Measurements from ENCODE around the gene GIMAP7. TPM values are rescaled to one million over a fixed set of nuclear protein-coding genes. Genes with fewer than 3 reads are reported as not detected.
"Not testable (repeated sequence)": the region's sequence is repeated elsewhere in the genome, so short reads cannot be mapped to it uniquely, and the experiment has no call there.

The GIMAP7 gene
- polyA plus RNA-seq (ENCODE audit: insufficient read depth in 1 of 5, insufficient read length in 5 of 5, low replicate concordance in 1 of 5) = 10 to 100 TPM; 30.0 to 50.8 (median 38.9) TPM
- long read RNA-seq, donor 1, transcript GIMAP7-201 (2 exons, 1,256 nt) = major isoform, 23 of 23 reads
- long read RNA-seq, donor 1, partial matches to known transcripts = 0 of 23 reads
- long read RNA-seq, donor 1, other reads (novel, unspliced or antisense) = 0 of 23 reads
- long read RNA-seq, donor 2, transcript GIMAP7-201 (2 exons, 1,256 nt) = major isoform, 23 of 23 reads
- long read RNA-seq, donor 2, partial matches to known transcripts = 0 of 23 reads
- long read RNA-seq, donor 2, other reads (novel, unspliced or antisense) = 0 of 23 reads
- long read RNA-seq, donor 3, transcript GIMAP7-201 (2 exons, 1,256 nt) = major isoform, 29 of 29 reads
- long read RNA-seq, donor 3, partial matches to known transcripts = 0 of 29 reads
- long read RNA-seq, donor 3, other reads (novel, unspliced or antisense) = 0 of 29 reads
- long read RNA-seq, donor 4, transcript GIMAP7-201 (2 exons, 1,256 nt) = major isoform, 17 of 17 reads
- long read RNA-seq, donor 4, partial matches to known transcripts = 0 of 17 reads
- long read RNA-seq, donor 4, other reads (novel, unspliced or antisense) = 0 of 17 reads
- long read RNA-seq, donor 5, transcript GIMAP7-201 (2 exons, 1,256 nt) = major isoform, 49 of 49 reads
- long read RNA-seq, donor 5, partial matches to known transcripts = 0 of 49 reads
- long read RNA-seq, donor 5, other reads (novel, unspliced or antisense) = 0 of 49 reads
- long read RNA-seq, donor 6, transcript GIMAP7-201 (2 exons, 1,256 nt) = major isoform, 38 of 38 reads
- long read RNA-seq, donor 6, partial matches to known transcripts = 0 of 38 reads
- long read RNA-seq, donor 6, other reads (novel, unspliced or antisense) = 0 of 38 reads
- long read RNA-seq, donor 7, transcript GIMAP7-201 (2 exons, 1,256 nt) = major isoform, 8 of 8 reads
- long read RNA-seq, donor 7, partial matches to known transcripts = 0 of 8 reads
- long read RNA-seq, donor 7, other reads (novel, unspliced or antisense) = 0 of 8 reads
- long read RNA-seq, donor 8, transcript GIMAP7-201 (2 exons, 1,256 nt) = major isoform, 10 of 19 reads
- long read RNA-seq, donor 8, partial matches to known transcripts = 9 of 19 reads
- long read RNA-seq, donor 8, other reads (novel, unspliced or antisense) = 0 of 19 reads

DNA sequence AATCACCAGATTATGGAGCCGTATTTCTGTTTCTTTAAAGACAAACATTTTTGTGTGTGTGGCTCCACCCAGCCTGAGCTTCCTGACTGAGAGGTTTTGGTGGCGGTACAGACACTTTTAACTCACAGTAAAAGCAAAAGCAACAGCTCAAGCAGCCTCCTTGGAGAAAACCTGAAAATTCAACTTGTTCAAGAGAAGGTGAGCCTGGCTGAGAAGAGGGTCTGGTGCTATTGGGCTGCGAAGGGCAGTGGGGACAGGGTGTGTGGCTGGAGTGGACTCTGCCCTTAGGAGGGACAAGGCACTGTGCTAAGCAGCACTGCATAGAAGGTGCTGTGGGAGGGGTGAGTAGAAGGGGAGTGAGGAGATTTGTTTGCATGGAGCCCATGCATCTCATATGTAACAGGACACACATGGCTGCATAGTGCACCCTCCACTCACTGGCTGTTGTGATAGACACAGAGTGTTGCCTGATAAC, at the start of gene GIMAP7:
TSS of gene GIMAP7 (plus strand) at position 125 of the 475 bp plus-strand sequence. CDS start 5,103 bp downstream, outside the sequence.
- no peak for DNase-seq

DNA sequence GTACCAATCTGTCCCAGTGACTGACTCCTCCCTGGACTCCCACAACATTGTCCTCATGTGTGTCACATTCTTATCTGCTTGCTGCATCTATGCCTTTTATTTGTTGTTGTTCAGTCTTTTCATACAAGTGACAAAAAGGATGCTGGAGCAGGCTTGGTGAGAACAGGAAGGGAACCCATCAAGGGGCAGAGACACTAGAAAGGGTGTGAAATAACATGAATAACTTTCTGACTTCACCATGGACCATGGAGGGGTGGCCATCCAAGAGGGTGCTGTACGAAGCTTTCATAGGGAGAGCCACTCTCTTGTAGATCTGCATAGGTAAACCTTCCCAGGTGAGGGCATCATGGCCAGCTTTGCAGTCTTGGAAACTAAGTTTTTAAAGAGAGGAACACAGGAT, 49.7 kb upstream of the GIMAP7 start:
- no peak for DNase-seq

DNA sequence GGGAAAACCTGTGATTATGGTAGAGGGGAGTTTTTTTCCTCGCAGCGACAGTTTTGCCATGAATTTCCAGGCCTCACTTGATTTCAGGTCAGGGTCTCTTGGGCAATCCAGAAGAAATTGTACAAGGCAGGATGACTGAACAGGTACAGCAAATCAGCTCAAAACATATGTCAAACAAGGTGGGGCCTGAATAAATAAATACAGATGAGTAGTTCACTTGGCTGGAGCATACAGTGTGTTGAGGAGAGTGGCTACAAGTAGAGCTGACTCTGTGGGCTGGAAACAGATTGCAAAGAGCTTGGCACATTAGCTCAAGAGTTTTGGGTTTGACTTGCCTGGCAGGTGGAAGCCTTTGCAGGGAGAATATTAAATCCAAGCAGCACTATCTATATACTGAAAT, 49.3 kb upstream of the GIMAP7 start:
- DNase-seq = no peak

DNA sequence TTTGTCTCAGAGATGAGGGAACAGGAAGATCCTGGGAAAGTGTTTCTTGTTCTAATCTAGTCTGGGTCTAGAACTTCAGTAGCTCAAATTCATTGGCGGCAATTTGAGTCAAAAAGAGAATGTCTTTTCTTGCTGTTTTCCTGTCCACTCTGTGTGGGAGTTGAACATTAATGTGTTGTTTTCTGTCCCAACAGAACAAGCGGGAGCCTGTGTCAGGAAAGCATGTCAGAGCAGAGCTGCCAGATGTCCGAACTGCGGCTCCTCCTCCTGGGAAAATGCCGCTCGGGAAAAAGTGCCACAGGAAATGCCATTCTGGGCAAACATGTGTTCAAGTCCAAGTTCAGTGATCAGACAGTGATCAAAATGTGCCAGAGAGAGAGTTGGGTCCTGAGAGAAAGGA, 48.2 kb upstream of the GIMAP7 start:
- DNase-seq = no peak

DNA sequence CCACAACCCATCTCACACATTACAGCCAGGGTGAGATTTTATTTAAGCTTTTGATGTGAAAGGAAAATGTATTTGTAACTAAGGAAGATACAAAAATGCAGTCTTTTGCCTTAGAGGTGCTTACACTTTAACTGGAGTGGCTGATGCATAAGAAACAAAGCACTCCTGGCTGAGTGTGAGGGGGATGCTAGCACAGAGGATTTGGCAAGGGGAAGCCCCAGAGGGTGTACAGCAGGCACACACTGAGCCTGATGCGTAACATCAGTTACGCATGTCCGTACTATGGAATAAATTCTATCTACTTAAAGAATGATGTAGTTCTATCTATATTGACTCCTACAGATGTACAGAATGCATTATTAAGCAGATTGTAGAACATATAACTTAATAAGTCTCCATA, 46.4 kb upstream of the GIMAP7 start:
- DNase-seq = no peak

DNA sequence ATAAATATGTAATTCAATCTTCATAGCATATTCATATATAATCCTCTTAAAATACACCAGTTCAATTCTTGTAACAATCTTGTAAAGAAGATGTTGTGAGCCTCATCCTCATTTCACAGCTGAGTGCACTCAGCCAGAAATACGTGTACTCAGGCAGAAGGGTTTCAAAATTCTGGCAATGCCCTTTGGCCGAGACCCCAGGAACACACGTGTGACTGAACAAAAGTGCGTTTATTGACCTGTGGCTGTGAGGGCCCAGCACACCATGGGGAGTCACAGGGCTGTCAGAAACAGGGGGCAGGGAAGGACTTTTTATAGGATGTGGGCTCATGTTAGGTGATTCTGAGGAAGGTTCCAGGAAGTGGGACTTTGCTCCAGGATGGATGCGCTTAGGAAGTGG, 42.8 kb upstream of the GIMAP7 start:
- DNase-seq = no peak

DNA sequence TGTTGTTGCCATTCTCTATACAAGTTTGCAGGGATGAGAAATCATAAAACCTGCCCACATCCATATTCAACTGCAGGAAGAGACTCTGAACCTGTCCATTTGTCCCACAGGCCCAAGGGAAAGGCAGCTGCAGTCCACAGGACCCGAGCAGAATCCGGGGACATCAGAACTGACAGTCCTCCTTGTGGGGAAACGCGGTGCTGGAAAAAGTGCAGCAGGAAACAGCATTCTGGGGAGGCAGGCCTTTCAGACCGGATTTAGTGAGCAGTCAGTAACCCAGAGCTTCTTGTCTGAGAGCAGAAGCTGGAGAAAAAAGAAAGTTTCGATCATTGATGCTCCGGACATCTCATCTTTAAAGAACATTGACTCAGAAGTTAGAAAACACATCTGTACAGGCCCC, 40.8 kb upstream of the GIMAP7 start:
- no peak for DNase-seq

DNA sequence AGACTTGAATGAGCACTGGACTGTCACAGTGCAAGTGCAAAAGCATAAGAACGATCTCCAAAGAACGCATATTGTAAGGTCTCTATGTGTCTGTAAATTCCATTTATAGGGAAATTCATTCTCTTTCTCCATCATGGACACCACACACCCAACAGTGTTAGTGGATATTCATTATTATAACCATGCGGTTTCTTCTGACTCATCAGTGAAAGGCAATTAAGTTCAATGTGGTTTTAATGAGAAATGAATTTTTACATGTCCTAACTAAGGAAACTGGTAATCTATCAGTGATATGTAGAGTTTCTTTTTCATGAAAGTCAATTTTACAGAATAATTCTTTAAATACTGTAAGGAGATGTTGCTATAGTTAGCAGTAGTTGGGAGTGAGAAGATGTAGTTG, 38.4 kb upstream of the GIMAP7 start:
- DNase-seq = no peak

DNA sequence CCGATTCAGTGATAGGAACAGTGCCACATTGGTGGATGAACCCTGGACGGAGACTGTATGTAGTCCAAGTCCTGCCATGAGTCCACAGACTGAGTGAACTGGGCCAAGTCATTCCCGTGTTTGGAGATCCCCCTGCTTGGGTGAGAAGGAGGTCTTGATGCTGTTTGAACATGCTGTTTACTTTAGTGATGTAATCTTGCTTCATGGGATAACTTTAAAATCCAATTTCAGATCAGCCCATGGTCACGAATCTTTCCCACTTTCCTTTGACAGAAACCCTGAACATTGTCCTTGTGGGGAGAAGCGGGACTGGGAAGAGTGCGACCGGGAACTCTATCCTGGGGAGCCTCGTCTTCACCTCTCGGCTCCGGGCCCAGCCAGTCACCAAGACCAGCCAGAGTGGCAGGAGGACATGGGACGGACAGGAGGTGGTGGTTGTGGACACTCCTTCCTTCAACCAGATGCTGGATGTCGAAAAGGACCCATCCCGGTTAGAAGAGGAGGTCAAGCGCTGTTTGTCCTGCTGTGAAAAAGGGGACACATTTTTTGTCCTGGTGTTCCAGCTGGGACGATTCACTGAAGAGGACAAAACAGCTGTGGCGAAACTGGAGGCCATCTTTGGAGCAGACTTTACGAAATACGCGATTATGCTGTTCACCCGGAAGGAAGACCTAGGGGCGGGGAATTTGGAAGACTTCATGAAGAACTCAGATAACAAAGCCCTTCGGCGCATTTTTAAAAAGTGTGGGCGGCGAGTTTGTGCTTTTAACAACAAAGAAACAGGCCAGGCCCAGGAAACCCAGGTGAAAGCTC, 37.6 kb upstream of the GIMAP7 start:
- no peak for DNase-seq

DNA sequence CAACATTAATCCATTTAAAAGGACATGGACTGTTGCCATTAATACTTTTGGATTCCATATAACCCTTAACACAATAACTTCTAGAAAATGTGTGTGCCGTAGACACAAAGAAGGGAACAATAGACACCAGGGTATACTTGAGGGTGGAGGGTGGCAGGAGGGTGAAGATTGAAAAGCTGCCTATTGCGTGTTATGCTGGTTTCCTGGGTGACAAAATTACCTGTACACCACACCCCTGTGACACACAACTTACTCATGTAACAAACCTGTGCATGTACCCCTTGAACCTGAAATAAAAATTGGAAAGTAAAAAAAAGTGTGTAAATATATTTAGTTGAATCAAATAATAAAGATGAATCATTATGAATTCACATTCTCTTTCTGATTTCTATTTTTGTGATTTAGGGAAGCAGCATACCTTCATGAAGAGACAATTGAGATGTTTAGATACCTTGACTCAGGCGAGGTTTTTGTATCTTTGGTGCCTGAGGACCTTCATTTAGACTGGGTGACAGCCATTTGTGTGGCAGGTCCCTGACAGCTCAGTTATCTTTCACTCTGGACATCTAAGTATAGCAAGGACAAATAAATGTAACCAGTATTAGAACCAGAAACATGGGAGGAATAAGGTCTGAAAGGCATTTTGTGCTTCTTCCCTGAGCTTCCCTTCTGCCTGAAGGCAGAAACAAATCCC, 35.5 kb upstream of the GIMAP7 start:
- no peak for DNase-seq

DNA sequence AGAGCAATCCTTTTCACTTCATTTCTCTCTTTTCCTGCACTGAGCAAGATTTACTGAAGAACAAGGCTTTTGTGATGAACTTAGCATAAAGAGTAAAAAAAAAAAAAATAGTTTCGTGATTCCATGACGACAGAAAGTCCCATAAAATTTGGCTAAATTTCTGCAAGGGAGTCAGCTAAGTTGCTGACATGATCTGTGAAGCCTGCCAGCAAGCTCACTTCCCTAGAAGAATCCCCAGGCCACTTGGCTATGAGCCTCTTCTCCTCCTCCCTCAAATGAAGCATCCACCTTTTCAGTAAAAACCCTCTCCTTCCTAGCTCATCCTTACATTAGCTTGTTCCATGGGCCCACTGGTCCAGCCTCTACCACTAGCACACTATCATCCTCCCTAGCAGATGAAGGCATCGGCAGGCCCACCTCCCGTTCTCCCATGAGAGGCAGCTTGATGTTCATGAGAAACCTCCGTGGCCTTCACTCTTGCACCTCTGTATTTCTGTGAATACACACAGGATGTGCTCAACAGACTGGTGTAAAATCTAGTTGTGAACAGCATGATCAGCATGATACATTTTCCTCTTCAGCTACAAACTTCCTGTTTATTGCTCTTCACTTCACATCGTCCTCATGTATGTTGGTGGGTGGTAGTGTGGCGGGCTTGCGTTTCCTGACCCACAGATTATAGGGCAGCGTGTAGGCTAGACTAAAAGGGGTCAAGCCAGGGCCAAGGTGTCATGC, 33.3 kb upstream of the GIMAP7 start:
- DNase-seq = no peak

DNA sequence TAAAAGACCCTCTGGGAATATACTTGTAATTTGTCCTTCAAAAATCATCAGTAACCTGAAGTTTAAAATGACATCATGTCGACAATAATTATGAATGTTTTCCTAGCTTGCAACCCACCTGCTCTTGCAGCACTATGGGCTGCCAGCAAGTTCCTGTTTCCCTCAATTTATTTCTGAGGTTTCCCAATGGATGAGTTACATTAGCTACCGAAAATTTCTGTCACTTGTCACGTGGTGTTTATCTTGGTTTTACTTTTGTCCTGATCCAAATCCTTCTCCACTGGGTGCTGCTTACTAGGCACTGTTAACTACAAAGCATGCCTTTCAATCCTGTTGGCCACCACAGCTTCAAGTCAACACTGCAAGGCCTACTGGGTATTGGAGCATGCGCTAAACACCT, 32.8 kb upstream of the GIMAP7 start:
- DNase-seq = no peak

DNA sequence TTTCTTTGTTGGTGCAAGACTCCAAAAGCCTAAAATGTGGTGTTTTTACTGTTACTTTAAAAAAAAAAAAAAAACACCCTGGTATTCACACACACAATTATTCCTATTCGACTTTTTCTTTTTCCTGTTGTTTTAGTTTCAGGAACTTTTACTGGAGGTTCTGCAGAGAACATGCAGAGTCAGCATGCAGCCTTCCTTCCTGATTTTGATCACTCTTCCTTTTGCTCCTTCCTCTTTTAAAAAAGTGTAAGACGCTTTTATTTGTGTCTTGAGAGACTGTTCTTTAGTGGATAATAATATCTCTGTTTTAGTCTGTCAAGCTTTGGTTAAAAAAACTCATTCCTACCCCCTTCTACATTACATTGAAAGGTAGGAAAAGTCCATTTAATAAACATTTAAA, 31.2 kb upstream of the GIMAP7 start:
- DNase-seq = not testable (repeated sequence)

DNA sequence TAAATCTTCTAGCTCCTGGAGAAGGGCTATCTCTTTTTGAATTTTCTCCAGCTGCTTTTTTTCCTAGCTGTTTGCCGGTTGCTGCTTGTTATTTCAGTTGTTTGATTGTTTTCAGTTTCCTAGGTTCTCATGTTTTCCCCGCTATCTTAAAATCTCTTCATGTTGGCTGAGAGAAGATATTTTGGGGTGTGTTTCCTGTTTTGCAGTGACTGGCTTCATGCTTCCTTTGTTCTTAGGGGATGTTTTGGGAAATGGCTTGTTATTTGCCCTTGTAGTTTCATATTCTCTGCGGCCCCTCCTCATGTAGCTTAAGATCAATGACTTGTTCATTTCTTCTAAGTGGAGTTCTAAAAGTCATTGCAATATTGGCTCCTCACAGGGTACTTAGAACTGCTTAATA, 30.6 kb upstream of the GIMAP7 start:
- DNase-seq = not testable (repeated sequence)

DNA sequence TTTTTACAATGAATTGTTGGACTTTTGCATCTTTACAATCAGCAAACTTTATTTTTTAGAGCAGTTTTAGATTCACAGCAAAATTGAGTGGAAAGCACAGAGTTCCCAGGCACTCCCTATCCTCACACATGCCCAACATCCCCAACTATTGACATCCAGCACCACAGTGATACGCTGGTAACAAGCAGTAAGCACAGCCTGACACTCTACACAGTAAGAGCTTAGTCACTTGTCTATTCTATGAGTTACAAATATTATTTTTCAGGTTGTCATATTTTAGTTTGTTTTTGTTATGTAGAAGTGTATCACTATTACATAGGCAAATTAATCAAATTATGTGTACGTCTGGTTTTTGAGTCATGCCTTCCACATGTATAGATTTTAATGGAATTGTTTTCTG, 27.0 kb upstream of the GIMAP7 start:
- no peak for DNase-seq

DNA sequence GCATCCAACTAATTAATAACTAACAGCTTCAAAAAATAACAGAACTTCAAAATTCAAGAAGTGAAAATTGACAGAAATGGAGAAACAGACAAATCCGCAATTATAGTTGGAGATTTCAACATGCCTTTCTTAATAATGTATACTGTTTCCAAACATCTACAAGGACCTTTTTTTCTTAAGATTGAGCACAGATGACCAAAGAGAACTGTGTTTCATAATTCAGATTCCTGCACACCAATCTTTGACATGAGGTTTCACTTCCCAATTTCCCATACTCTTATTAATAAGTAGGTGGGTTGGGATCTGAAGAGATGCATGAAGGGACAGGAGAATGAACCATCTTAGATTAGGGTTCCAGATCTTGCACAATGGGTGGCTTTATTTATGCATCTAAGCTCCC, 24.9 kb upstream of the GIMAP7 start:
- no peak for DNase-seq

DNA sequence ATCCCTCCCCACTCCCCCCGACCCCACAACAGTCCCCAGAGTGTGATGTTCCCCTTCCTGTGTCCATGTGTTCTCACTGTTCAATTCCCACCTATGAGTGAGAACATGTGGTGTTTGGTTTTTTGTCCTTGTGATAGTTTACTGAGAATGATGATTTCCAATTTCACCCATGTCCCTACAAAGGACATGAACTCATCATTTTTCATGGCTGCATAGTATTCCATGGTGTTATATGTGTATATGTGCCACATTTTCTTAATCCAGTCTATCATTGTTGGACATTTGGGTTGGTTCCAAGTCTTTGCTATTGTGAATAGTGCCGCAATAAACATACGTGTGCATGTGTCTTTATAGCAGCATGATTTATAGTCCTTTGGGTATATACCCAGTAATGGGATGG, 21.2 kb upstream of the GIMAP7 start:
- DNase-seq = not testable (repeated sequence)

DNA sequence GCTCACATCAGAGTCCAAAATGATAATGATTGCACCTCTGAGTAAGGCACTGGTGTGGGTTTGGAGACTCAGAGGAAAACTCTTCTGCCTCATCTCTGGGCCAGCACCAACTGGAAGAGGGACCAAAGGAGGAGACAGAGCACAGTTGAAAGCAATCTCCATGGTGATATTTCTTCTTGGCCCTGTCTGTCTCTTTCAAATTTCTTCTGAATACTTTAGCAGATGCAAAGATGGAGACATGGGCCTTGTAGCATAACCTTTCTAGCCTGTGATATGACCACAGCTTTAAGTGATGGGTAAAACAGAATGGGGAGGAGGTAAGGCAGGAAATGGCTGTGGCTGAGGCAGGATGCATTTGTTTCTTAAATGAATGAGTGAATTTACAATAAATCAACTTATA, 12.2 kb upstream of the GIMAP7 start:
- DNase-seq = no peak

DNA sequence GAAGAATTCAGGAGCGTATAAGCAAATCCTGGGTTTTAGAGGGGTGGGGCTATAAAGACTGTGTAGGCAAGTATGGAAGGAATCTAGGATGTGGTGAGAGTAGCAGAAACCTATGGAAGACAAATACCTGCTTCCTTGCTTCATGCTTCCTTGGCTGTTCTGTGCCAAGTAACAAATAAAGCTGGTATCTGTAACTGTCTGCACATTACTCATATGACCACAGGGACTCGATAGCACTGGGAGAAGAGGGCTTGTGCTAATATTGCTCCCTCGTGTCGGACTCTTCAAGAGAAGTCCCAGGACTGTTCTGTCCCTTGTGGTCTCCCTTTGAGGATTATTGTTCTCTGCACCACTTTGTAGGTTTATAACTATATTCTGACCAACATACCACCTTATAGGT, 11.5 kb upstream of the GIMAP7 start:
- no peak for DNase-seq

DNA sequence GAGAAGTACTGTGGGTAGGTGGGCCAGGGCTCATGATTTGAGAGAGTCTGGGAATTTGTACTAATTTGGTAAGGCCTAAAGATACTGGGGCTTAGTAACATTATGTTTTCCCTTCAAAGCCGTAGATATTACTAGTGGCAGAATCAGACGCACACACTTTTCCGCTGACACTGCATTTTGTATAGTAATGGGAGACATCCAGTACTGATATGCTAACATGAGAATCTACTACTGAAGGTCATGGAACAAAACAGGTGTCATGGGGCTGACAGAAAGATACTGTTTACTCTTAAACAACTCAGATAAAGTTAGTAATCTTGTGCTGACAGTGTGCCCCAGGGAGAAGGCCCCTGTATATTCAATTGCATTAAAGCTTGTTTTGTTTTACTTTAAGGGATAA, 11.1 kb upstream of the GIMAP7 start:
- DNase-seq = no peak
